ENCODE measurements around the gene VPS50.
A peak's percentile ranks its signal among the peaks of the same experiment; 100 is the strongest.

VPS50 gene, protein sequence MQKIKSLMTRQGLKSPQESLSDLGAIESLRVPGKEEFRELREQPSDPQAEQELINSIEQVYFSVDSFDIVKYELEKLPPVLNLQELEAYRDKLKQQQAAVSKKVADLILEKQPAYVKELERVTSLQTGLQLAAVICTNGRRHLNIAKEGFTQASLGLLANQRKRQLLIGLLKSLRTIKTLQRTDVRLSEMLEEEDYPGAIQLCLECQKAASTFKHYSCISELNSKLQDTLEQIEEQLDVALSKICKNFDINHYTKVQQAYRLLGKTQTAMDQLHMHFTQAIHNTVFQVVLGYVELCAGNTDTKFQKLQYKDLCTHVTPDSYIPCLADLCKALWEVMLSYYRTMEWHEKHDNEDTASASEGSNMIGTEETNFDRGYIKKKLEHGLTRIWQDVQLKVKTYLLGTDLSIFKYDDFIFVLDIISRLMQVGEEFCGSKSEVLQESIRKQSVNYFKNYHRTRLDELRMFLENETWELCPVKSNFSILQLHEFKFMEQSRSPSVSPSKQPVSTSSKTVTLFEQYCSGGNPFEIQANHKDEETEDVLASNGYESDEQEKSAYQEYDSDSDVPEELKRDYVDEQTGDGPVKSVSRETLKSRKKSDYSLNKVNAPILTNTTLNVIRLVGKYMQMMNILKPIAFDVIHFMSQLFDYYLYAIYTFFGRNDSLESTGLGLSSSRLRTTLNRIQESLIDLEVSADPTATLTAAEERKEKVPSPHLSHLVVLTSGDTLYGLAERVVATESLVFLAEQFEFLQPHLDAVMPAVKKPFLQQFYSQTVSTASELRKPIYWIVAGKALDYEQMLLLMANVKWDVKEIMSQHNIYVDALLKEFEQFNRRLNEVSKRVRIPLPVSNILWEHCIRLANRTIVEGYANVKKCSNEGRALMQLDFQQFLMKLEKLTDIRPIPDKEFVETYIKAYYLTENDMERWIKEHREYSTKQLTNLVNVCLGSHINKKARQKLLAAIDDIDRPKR

DNA sequence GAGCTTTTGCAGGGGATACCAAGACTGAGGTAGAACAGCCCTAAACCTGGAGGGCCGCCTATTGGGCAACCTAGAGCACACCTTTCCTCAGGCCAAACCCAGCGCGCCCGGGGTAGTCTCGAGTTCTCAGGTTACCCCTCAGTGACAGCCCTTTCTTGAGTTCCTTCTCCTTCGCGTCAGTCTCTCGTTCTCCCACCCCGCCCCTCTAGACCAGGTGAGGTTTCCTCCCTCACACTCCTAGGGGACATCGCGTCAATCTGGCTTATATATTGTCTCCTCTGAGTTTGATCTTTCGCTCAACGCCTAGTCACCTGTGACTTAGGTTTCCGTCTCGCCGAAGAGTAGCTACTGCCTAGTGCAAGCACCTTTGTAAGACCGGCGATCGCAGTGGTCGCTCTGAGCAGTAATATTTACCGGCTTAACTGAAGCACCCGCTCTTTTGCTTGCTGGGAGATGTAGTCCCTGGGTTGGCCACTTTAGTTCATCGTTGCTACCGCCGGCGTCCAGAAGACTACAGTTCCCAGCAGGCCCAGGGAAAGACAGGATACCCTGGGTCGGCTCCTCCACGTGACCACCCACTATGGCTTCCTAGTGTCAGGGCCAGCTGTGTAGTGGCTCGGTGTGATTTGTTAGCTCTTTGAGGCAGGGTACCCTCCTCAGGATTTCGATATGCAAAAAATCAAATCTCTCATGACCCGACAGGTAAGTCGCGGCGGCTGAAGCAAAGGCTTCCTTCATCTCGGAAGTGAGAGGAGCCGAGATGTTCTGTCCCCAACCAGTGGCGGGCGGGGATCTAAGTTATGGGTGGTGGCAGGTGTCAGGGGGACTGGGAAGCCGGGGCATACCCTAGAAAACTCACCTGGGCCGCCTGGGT lies at the start of gene VPS50:
Gene VPS50, plus strand, starts transcription at position 568 of the 874 bp plus-strand sequence. Its CDS starts 102 bp downstream, at position 670.
- no peak for TF ChIP-seq GATA2 (IDR thresholded peaks at IDR 0.05; ENCODE audit: low read depth, low read length)
- no peak for TF ChIP-seq GATA3 (IDR thresholded peaks at IDR 0.05; ENCODE audit: low read depth, low read length)

DNA sequence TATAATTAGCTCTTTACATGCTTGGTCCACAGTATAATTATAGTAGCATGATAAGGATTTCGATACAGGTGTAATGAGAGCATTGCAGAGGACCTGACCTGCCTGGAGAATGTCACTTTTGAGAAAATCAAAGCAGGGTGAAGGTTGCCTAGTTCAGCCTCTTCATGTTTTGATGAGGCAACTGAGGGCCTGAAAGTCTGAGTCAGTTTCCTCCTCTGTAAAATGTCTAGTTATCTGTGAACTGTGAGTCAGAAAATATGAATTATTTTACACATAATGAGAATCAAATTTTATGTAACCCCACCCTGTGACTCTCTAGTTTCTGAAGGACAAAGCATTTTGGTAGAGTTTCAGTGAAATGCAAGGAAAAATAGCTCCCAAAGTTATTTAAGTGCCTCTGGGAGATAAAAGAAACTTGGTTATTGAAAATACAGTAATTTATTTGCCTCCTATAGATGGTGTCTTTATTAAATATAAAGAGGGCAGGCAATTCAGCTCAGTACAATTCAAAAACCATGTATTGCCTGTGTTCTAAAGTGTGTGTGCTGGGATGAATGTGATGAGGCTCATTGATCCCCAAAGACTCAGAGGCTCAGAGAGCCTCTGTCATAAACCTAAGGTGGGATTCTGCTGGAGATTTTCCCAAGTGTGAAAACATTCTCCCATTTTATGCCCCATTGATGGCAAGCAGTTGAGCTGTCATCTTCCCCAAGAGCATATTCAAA lies 46.7 kb upstream of the VPS50 start:
- TF ChIP-seq GATA3 (IDR thresholded peaks at IDR 0.05; ENCODE audit: low read depth, low read length): no peak
- no peak for TF ChIP-seq GATA2 (IDR thresholded peaks at IDR 0.05; ENCODE audit: low read depth, low read length)

DNA sequence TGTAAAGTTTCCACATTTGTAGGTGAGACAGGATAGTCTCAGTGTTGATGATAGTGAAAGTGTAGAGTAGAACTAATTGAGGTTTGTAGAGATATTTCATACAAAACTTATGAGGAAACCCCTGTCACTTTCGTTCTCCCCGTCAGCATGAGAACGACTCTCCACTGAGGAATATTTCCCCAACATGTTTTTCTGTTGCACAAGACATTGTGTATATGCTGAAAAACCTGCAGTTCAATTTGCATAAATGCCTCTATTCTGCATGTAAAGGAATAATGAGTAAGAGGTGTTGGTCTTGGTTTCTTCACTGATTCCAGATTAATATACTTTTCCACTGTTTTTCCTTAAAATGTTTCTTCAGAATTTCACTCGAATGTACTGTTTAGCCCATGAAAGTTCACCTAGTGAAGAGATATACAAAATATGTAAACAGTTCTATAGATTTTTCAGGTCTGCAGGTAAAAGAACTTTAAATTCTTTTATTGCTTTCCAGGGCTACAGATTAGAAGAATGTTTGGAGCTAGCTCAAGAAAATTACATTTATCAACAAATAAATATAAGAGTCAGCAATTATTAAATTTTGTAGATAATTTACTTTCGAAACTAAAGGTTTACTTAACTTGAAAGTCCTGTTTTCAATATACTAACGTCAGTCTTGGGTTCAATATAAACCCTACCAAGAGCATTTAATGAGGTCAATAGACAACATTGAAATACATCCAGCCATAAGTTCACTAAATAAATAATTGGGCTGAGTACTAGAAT lies 43.1 kb upstream of the VPS50 start:
- TF ChIP-seq GATA2 (IDR thresholded peaks at IDR 0.05; ENCODE audit: low read depth, low read length) (no peak), GATA3 (IDR thresholded peaks at IDR 0.05; ENCODE audit: low read depth, low read length) (no peak)

DNA sequence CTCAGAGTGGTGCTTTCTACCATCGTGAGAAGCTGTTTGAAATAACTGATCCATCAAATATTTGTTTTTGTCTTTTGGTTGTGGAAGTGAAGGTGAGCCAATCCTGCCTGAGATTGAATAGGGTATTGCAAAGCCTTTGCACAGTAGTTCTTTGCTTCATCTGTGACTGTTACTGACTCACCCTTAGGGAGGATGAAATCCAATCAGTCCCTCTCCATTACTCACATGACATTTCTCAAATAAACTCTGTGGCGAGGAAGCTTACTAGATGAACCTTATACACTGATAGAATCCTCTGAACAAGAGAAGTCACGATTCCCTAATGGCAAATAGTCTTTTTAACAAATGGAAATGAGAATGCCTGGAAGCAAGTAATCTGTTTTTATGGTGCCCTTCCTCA lies 37.8 kb upstream of the VPS50 start:
- no peak for TF ChIP-seq GATA2 (IDR thresholded peaks at IDR 0.05; ENCODE audit: low read depth, low read length)
- TF ChIP-seq GATA3 (IDR thresholded peaks at IDR 0.05; ENCODE audit: low read depth, low read length): no peak

DNA sequence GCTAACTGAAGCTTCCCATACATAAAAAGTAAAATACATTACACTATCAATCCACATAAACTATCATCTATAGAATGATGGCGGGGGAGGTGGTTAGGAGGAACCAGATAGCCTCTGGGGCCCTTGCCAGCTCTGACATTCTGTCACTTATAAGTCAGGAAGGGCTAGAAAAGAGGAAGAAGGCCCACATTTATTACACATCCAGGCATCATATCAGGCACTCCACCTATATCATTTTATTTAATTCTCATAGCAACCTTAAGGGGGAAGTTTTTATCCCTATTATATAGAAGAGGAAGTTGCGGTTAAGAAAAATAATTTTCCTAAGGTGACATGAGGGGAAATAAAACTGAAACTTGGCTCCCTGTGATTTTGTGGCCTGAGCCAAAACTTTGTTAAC lies 35.8 kb upstream of the VPS50 start:
- TF ChIP-seq GATA3 (IDR thresholded peaks at IDR 0.05; ENCODE audit: low read depth, low read length) (no peak), GATA2 (IDR thresholded peaks at IDR 0.05; ENCODE audit: low read depth, low read length) (no peak)

DNA sequence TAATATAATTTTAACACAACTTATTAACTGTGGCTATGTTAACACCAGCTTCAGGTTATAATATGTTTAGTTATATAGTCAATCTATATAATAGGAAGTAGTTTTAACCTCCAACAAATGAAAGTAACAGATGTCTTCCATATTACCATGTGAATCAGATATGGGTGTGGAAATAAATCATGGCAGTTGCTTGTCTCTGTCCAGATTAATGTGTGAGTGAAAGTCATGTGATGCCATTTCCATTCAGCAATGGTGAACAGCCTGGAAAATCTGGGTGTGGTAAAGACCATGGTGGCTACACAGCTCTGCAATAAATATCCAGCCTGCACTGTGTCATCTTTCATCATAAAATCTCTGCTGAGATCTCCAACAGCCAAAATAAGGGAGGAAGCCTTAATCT lies 33.7 kb upstream of the VPS50 start:
- TF ChIP-seq GATA3 (IDR thresholded peaks at IDR 0.05; ENCODE audit: low read depth, low read length) (peak; percentile 54; the same call in 1 of the 2 replicates), GATA2 (IDR thresholded peaks at IDR 0.05; ENCODE audit: low read depth, low read length) (peak; percentile 55; the same call in 1 of the 2 replicates)

DNA sequence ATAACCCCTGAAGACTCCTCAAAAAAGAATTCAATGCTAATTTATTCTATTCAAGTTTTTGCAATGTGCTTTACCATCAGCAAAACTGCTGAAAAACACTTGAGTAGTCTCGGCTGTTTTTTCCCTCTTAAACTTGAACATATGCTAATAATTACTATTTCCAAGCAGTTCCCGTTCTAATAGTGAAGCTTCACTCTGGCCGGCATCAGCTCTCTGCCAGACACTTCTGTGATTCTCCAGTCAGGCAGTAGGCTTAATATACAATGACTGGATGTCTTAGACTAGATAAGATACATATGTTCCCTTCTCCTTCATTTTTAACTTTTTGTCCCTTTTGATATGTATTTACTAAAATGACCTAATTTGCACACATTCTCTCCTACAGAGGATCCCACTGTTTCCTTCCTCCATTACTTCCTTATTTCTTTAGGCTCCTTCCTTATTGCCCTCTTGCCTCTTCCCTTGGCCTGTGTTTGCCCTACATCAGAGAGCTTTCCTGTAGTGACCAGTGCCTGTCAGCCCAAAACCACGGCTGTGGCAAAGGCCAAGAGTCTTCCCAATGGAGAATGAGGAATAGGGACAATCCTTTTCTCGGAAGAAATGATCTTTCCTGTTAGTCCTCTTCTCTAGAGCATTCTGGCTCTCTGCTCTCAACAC lies 29.4 kb upstream of the VPS50 start:
- TF ChIP-seq GATA3 (IDR thresholded peaks at IDR 0.05; ENCODE audit: low read depth, low read length) (no peak), GATA2 (IDR thresholded peaks at IDR 0.05; ENCODE audit: low read depth, low read length) (no peak)

DNA sequence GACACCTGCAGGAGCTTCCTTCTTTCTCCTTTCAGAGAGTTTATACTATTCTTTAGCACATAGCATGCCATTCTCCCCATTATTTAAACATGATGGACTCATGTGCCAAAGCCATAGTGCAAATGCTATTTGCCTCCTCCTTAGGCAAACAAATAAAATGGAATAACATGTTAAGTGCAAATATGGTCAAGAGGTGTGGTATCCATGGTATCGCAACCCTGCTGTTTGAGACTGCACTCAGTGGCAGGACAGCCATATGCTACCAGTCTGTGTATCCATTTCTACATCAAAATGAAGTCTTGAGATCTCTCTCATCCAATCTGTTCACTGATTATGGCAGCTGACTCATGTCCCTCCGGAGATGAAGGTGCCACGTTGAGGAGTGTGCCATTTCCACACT lies 28.7 kb upstream of the VPS50 start:
- no peak for TF ChIP-seq GATA2 (IDR thresholded peaks at IDR 0.05; ENCODE audit: low read depth, low read length)
- no peak for TF ChIP-seq GATA3 (IDR thresholded peaks at IDR 0.05; ENCODE audit: low read depth, low read length)

DNA sequence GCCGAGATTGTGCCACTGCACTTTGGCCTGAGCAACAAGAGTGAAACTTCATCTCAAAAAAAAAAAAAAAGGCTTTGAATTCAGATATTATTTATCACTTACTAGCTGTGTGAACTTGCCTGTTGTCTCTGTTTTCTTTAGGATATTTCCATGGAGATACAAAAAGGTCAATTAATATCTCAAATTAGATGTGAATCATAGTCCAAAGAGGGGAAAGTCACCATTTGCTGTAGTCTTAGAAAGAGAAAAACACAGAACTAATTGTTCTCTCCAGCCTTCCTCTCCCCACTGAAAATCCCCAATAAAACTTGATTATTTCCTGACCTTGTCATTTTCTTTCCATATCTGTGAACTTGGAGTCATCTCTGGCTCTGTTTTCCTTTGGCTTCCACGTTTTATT lies 27.1 kb upstream of the VPS50 start:
- no peak for TF ChIP-seq GATA3 (IDR thresholded peaks at IDR 0.05; ENCODE audit: low read depth, low read length)
- TF ChIP-seq GATA2 (IDR thresholded peaks at IDR 0.05; ENCODE audit: low read depth, low read length): no peak

DNA sequence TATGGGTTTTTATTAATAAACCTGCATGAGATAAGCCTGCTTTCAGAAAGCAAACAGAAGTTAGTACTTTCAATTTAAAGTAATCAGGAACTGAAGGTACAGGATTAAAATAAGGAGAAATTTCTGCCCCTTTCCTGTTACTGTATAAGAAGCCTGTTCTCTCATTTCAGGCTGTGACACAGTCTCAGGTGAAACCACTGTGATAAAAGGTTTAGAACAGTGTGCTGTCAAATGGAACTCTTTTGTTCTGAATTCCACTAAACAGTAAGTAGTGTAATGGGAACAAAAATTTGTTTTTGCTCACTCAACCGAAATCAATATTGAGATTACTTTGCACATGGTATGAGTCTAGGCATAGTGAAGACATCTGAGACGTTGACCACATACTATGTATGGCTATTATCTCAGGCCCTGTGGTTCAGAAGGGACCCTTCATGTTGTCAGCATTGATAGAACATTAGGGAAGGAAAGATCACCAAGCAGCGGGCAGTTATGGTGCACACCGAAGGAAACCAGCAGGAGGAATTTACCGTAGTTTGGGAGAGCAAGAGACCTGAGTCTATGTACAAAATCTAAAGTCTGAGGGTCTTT lies 20.8 kb upstream of the VPS50 start:
- no peak for TF ChIP-seq GATA3 (IDR thresholded peaks at IDR 0.05; ENCODE audit: low read depth, low read length)
- no peak for TF ChIP-seq GATA2 (IDR thresholded peaks at IDR 0.05; ENCODE audit: low read depth, low read length)

DNA sequence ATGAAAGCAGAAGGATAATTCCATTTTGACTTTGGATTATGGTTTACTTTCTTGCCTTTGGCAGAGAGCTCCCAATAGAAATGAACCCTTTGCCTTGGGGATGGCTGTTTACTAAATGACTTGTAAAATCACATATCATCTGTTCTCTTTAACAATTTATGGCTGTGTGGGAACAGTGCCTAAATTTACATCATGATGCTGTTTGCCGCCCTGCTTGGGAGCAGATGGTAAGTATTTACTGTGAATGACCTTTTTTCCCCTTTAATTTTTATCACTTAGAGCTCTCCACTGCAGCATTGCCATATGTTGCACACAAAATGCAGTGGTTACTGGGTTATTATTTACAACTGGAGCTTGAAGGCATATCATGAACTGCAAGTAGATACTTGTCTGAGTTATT lies 19.3 kb upstream of the VPS50 start:
- no peak for TF ChIP-seq GATA3 (IDR thresholded peaks at IDR 0.05; ENCODE audit: low read depth, low read length)
- TF ChIP-seq GATA2 (IDR thresholded peaks at IDR 0.05; ENCODE audit: low read depth, low read length): no peak

Measured in SH-SY5Y (cell line).